Ishikawa (cell line): ENCODE data around the gene ABHD12.
A peak's percentile ranks its signal among the peaks of the same experiment; 100 is the strongest.

Source experiments
- CEBPB ChIP-seq: IDR thresholded peaks from 2 replicates; pipeline ENCODE4 v1.6.1; 2012
- CREB1 ChIP-seq: IDR thresholded peaks from 2 replicates; pipeline ENCODE4 v1.6.1; 2012; ENCODE audit warnings: low read depth
- EGR1 ChIP-seq: IDR thresholded peaks from 2 replicates; pipeline ENCODE4 v1.6.1; 2012
- EP300 ChIP-seq: IDR thresholded peaks from 2 replicates; pipeline ENCODE4 v1.6.1; 2012; ENCODE audit warnings: borderline replicate concordance
- FOXM1 ChIP-seq: IDR thresholded peaks from 2 replicates; pipeline ENCODE4 v1.6.1; 2012; ENCODE audit warnings: low read depth, borderline replicate concordance
- MAX ChIP-seq: IDR thresholded peaks from 2 replicates; pipeline ENCODE4 v1.6.1; 2012
- NFIC ChIP-seq: IDR thresholded peaks from 2 replicates; pipeline ENCODE4 v1.6.1; 2012
- RAD21 ChIP-seq: IDR thresholded peaks from 2 replicates; pipeline ENCODE4 v1.6.1; 2012; ENCODE audit warnings: low read depth
- REST ChIP-seq: IDR thresholded peaks from 2 replicates; pipeline ENCODE4 v1.6.1; 2012; ENCODE audit warnings: low read depth, mild to moderate bottlenecking
- TAF1 ChIP-seq: IDR thresholded peaks from 2 replicates; pipeline ENCODE4 v1.6.1; 2012; ENCODE audit warnings: low read depth, mild to moderate bottlenecking
- TCF12 ChIP-seq: IDR thresholded peaks from 2 replicates; pipeline ENCODE4 v1.6.1; 2012; ENCODE audit warnings: low read depth
- TEAD4 ChIP-seq: IDR thresholded peaks from 2 replicates; pipeline ENCODE4 v1.6.1; 2012
- USF1 ChIP-seq: IDR thresholded peaks from 2 replicates; pipeline ENCODE4 v1.6.1; 2012
- YY1 ChIP-seq: IDR thresholded peaks from 2 replicates; pipeline ENCODE4 v1.6.1; 2012; ENCODE audit warnings: low read depth
- ZBTB7A ChIP-seq: IDR thresholded peaks from 2 replicates; pipeline ENCODE4 v1.6.1; 2012; ENCODE audit warnings: low read depth

Gene ABHD12

GRCh38 chr20:25294459-25295385 is 95.9 kb downstream of the ABHD12 start:
- TF ChIP-seq RAD21: peak; percentile 62
- TF ChIP-seq TAF1: no peak
- no peak for TF ChIP-seq NFIC
- TF ChIP-seq FOXM1: no peak
- TF ChIP-seq TEAD4: no peak
- no peak for TF ChIP-seq USF1
- TF ChIP-seq MAX: no peak; the same call in 1 of the 2 replicates
- no peak for TF ChIP-seq EP300
- TF ChIP-seq ZBTB7A: peak; percentile 82
- TF ChIP-seq CREB1: no peak
- no peak for TF ChIP-seq TCF12

GRCh38 chr20:25293910-25294458 is 96.7 kb downstream of the ABHD12 start:
- no peak for TF ChIP-seq TEAD4
- no peak for TF ChIP-seq USF1
- TF ChIP-seq TAF1: no peak
- TF ChIP-seq NFIC: no peak
- TF ChIP-seq FOXM1: no peak
- TF ChIP-seq TCF12: no peak
- TF ChIP-seq EGR1: no peak
- no peak for TF ChIP-seq CEBPB

- TF ChIP-seq MAX (no peak), ZBTB7A (no peak), CEBPB (no peak), EP300 (no peak), TEAD4 (no peak), FOXM1 (no peak), TAF1 (no peak), EGR1 (no peak), YY1 (no peak), NFIC (no peak), USF1 (no peak), REST (no peak), CREB1 (no peak), TCF12 (no peak), RAD21 (no peak)
Measured at GRCh38 chr20:25293507-25293906, 97.1 kb downstream of the ABHD12 start.

GRCh38 chr20:25292176-25292891 is 98.3 kb downstream of the ABHD12 start:
- TF ChIP-seq TAF1: no peak
- TF ChIP-seq TEAD4: no peak
- TF ChIP-seq NFIC: no peak
- no peak for TF ChIP-seq CEBPB
- no peak for TF ChIP-seq ZBTB7A
- no peak for TF ChIP-seq CREB1
- no peak for TF ChIP-seq MAX
- TF ChIP-seq FOXM1: no peak
- TF ChIP-seq RAD21: no peak
- TF ChIP-seq YY1: no peak
- TF ChIP-seq EGR1: no peak
- TF ChIP-seq EP300: no peak
- no peak for TF ChIP-seq REST
- TF ChIP-seq USF1: no peak
- no peak for TF ChIP-seq TCF12
